ENCODE data around the gene ISY1. TPM values are rescaled to one million over a fixed set of nuclear protein-coding genes. Genes with fewer than 3 reads are reported as not detected.
"Not testable (repeated sequence)": the region's sequence is repeated elsewhere in the genome, so short reads cannot be mapped to it uniquely, and the experiment has no call there.

The ISY1 gene
- polyA plus RNA-seq, 1 donor (not counting 4 experiments of a cell fraction or from before 2014, with no cell fraction given) = 25.5 TPM

- dilution Hi-C loops (cut with MboI; ENCODE audit: extremely low pct_ligation_motif_present, low sequenced_read_pairs) = no loop called here
- no peak for DNase-seq (ENCODE audit: low read depth, low spot score)
- no peaks in the 10 kb centered on the region for H4K20me1 ChIP-seq (ENCODE audit: control insufficient read depth, extremely low read depth, insufficient read depth, low read length)
Observed at GRCh38 chr3:129196601-129197000, 35.7 kb upstream of the ISY1 start.

GRCh38 chr3:129195731-129196256 lies 34.9 kb upstream of the ISY1 start:
- dilution Hi-C loops (cut with MboI; ENCODE audit: extremely low pct_ligation_motif_present, low sequenced_read_pairs) = no loop called here

More at GRCh38 chr3:129196601-129197000, 35.7 kb upstream of the ISY1 start:
- Histone ChIP-seq H3K27me3 (ENCODE audit: control insufficient read depth, extremely low read depth, insufficient read depth, low read length) (no peaks in the 10 kb centered on the region), H3K4me1 (ENCODE audit: control insufficient read depth, extremely low read depth, insufficient read depth, low read length) (peaks cover 28% of the 10 kb centered on the region), H3K9me3 (ENCODE audit: control insufficient read depth, low read depth, low read length) (no peaks in the 10 kb centered on the region), H3K4me2 (ENCODE audit: control insufficient read depth, extremely low read depth, insufficient read depth, low read depth, low read length) (no peak overlapping the region), H3K9me1 (ENCODE audit: control insufficient read depth, extremely low read depth, insufficient read depth, low read length) (no peaks in the 10 kb centered on the region), H3K36me3 (ENCODE audit: control insufficient read depth in 2 of 2, extremely low read depth in 1 of 2, insufficient read depth in 2 of 2, low read length in 2 of 2) (no peaks in the 10 kb centered on the region), H3K4me3 (ENCODE audit: control insufficient read depth in 2 of 3, extremely low read depth in 1 of 3, insufficient read depth in 2 of 3, low read depth in 1 of 3, low read length in 3 of 3) (no peak overlapping the region), H2AFZ (ENCODE audit: control insufficient read depth, low read length) (no peak overlapping the region), H3K27ac (ENCODE audit: control insufficient read depth, insufficient read depth, low read length) (no peak overlapping the region), H3K9ac (ENCODE audit: control insufficient read depth, extremely low read depth, insufficient read depth, low read length) (no peak overlapping the region), H3K79me2 (ENCODE audit: control insufficient read depth, insufficient read depth, low read length) (no peaks in the 10 kb centered on the region)
- no peak for FAIRE-seq
- TF ChIP-seq EZH2 (IDR thresholded peaks at IDR 0.05; ENCODE audit: low read length) (no peak), CTCF (optimal IDR thresholded peaks at IDR 0.05 in 1 of 3, IDR thresholded peaks at IDR 0.05 in 1 of 3, conservative IDR thresholded peaks at IDR 0.05 in 1 of 3; ENCODE audit: extremely low read depth in 1 of 3, insufficient read depth in 2 of 3, low read length in 3 of 3) (no peak)

GRCh38 chr3:129189793-129190192 lies 28.9 kb upstream of the ISY1 start:
- H4K20me1 ChIP-seq (ENCODE audit: control insufficient read depth, extremely low read depth, insufficient read depth, low read length); H3K4me2 ChIP-seq (ENCODE audit: control insufficient read depth, extremely low read depth, insufficient read depth, low read depth, low read length); H3K79me2 ChIP-seq (ENCODE audit: control insufficient read depth, insufficient read depth, low read length); H3K4me1 ChIP-seq (ENCODE audit: control insufficient read depth, extremely low read depth, insufficient read depth, low read length); FAIRE-seq; dilution Hi-C loops (cut with MboI; ENCODE audit: extremely low pct_ligation_motif_present, low sequenced_read_pairs); H3K4me3 ChIP-seq (ENCODE audit: control insufficient read depth in 2 of 3, extremely low read depth in 1 of 3, insufficient read depth in 2 of 3, low read depth in 1 of 3, low read length in 3 of 3); H3K9ac ChIP-seq (ENCODE audit: control insufficient read depth, extremely low read depth, insufficient read depth, low read length); H3K36me3 ChIP-seq (ENCODE audit: control insufficient read depth in 2 of 2, extremely low read depth in 1 of 2, insufficient read depth in 2 of 2, low read length in 2 of 2); DNase-seq (ENCODE audit: low read depth, low spot score); H3K9me1 ChIP-seq (ENCODE audit: control insufficient read depth, extremely low read depth, insufficient read depth, low read length); H3K27me3 ChIP-seq (ENCODE audit: control insufficient read depth, extremely low read depth, insufficient read depth, low read length); H3K27ac ChIP-seq (ENCODE audit: control insufficient read depth, insufficient read depth, low read length); H2AFZ ChIP-seq (ENCODE audit: control insufficient read depth, low read length); H3K9me3 ChIP-seq (ENCODE audit: control insufficient read depth, low read depth, low read length): not testable (repeated sequence)

More at GRCh38 chr3:129195731-129196256, 34.9 kb upstream of the ISY1 start:
- peak overlapping the region; percentile 77 for H2AFZ ChIP-seq (ENCODE audit: control insufficient read depth, low read length)
- no peaks in the 10 kb centered on the region for H3K79me2 ChIP-seq (ENCODE audit: control insufficient read depth, insufficient read depth, low read length)
- peak overlapping the region; percentile 60 for H3K9ac ChIP-seq (ENCODE audit: control insufficient read depth, extremely low read depth, insufficient read depth, low read length)
- DNase-seq (ENCODE audit: low read depth, low spot score) (no peak), FAIRE-seq (peak; percentile 91)
- H3K4me2 ChIP-seq (ENCODE audit: control insufficient read depth, extremely low read depth, insufficient read depth, low read depth, low read length) = peak overlapping the region; percentile 98
- H3K27ac ChIP-seq (ENCODE audit: control insufficient read depth, insufficient read depth, low read length) = peak overlapping the region; percentile 59
- H3K9me3 ChIP-seq (ENCODE audit: control insufficient read depth, low read depth, low read length) = no peaks in the 10 kb centered on the region
- no peaks in the 10 kb centered on the region for H4K20me1 ChIP-seq (ENCODE audit: control insufficient read depth, extremely low read depth, insufficient read depth, low read length)
- no peaks in the 10 kb centered on the region for H3K27me3 ChIP-seq (ENCODE audit: control insufficient read depth, extremely low read depth, insufficient read depth, low read length)
- H3K9me1 ChIP-seq (ENCODE audit: control insufficient read depth, extremely low read depth, insufficient read depth, low read length) = no peaks in the 10 kb centered on the region
- no peaks in the 10 kb centered on the region for H3K36me3 ChIP-seq (ENCODE audit: control insufficient read depth in 2 of 2, extremely low read depth in 1 of 2, insufficient read depth in 2 of 2, low read length in 2 of 2)
- TF ChIP-seq EZH2 (IDR thresholded peaks at IDR 0.05; ENCODE audit: low read length) (no peak), CTCF (optimal IDR thresholded peaks at IDR 0.05 in 1 of 3, IDR thresholded peaks at IDR 0.05 in 1 of 3, conservative IDR thresholded peaks at IDR 0.05 in 1 of 3; ENCODE audit: extremely low read depth in 1 of 3, insufficient read depth in 2 of 3, low read length in 3 of 3) (no peak)
- peak overlapping the region in 2 of 3 experiments; percentile 62 to 63 for H3K4me3 ChIP-seq (ENCODE audit: control insufficient read depth in 2 of 3, extremely low read depth in 1 of 3, insufficient read depth in 2 of 3, low read depth in 1 of 3, low read length in 3 of 3)
- H3K4me1 ChIP-seq (ENCODE audit: control insufficient read depth, extremely low read depth, insufficient read depth, low read length) = peaks cover 28% of the 10 kb centered on the region

All from keratinocyte (primary cell).